Endothelial cell of umbilical vein (primary cell): ENCODE results near the gene IPO9. TPM values are rescaled to one million over a fixed set of nuclear protein-coding genes. Genes with fewer than 3 reads are reported as not detected.

Experiments
- BruUV-seq: library from RNA; stranded (reverse); fragments of 400-500 nt; replicated peaks from 2 replicates; lab custom pipeline; 2021; lab: Mats Ljungman, UMichigan
- CTCF ChIA-PET: fragments of 300-600, 350-600 bp; sonication (Branson Sonifier 250); formaldehyde crosslinking; loops from one replicate; lab custom pipeline; 2021; ENCODE audit warnings: antibody characterized with exemption, inconsistent platforms; lab: Charles Lee
- POLR2A ChIA-PET: fragments of 300-600, 350-600 bp; sonication (Branson Sonifier 250); formaldehyde crosslinking; loops from one replicate; lab custom pipeline; 2021; ENCODE audit warnings: antibody characterized with exemption, inconsistent platforms; lab: Charles Lee
- DNase-seq: peaks from one replicate; pipeline ENCODE4 v3.0.0-alpha.2; 2011; ENCODE audit warnings: low read depth, low spot score
- FAIRE-seq: peaks from 2 replicates; lab custom pipeline; 2011; peaks lifted over from hg19 to GRCh38; lab: Jason Lieb, UNC
- H2AFZ ChIP-seq: 2 replicates; pipeline ENCODE4 v1.6.0; 2012; ENCODE audit warnings: low read depth, low read length, control low read depth, inconsistent platforms
- H3K27ac ChIP-seq: 2 replicates; pipeline ENCODE4 v1.5.1; 2011; ENCODE audit warnings: low read depth, mild to moderate bottlenecking, control low read depth, low read length, moderate library complexity; ENCODE audit not compliant: insufficient read depth
- H3K27me3 ChIP-seq, 2 experiments: 2 replicates each; pipeline versions ENCODE4 v1.6.0 to v1.6.1; 2011; ENCODE audit warnings: low read length in 2 of 2, mixed read lengths in 1 of 2; ENCODE audit not compliant: control insufficient read depth in 2 of 2, insufficient read depth in 2 of 2
- H3K36me3 ChIP-seq, 2 experiments: 2 replicates in 1 of 2; 3 replicates in 1 of 2; pipeline ENCODE4 v1.5.1; 2011; ENCODE audit warnings: low read length in 2 of 2, mild to moderate bottlenecking in 1 of 2, moderate library complexity in 1 of 2; ENCODE audit not compliant: control insufficient read depth in 2 of 2, insufficient read depth in 2 of 2; ENCODE audit errors: extremely low read depth in 1 of 2
- H3K4me1 ChIP-seq: 3 replicates; pipeline ENCODE4 v1.5.1; 2011; ENCODE audit warnings: mild to moderate bottlenecking, low read length; ENCODE audit not compliant: control insufficient read depth, insufficient read depth; ENCODE audit errors: extremely low read depth
- H3K4me2 ChIP-seq: 2 replicates; pipeline ENCODE4 v1.6.1; 2011; ENCODE audit warnings: low read length, control low read depth, mixed read lengths; ENCODE audit not compliant: insufficient read depth
- H3K4me3 ChIP-seq, 3 experiments: fragments of 200-600 bp in 1 of 3; sonication (generic), shearing (Covaris generic) in 1 of 3; replicated peaks in 1 of 3; 2 replicates each; pipeline ENCODE4 v1.5.1; 2011 to 2016; ENCODE audit warnings: control low read depth in 3 of 3, low read length in 3 of 3, mild to moderate bottlenecking in 2 of 3, inconsistent platforms in 1 of 3, low read depth in 1 of 3, moderate library complexity in 1 of 3; ENCODE audit not compliant: insufficient read depth in 1 of 3
- H3K79me2 ChIP-seq: 2 replicates; pipeline ENCODE4 v1.6.0; 2012; ENCODE audit warnings: low read length, inconsistent platforms; ENCODE audit not compliant: control insufficient read depth, insufficient read depth
- H3K9ac ChIP-seq: replicated peaks from 2 replicates; pipeline ENCODE3; 2011; ENCODE audit warnings: low read length, control low read depth; ENCODE audit not compliant: insufficient read depth; ENCODE audit errors: extremely low read depth
- H3K9me1 ChIP-seq: replicated peaks from 3 replicates; pipeline ENCODE4 v1.6.0; 2011; ENCODE audit warnings: mild to moderate bottlenecking, low read length; ENCODE audit not compliant: control insufficient read depth, insufficient read depth; ENCODE audit errors: extremely low read depth
- H3K9me3 ChIP-seq: replicated peaks from 2 replicates; pipeline ENCODE4 v1.5.1; 2012; ENCODE audit warnings: low read length, inconsistent platforms; ENCODE audit not compliant: control insufficient read depth, insufficient read depth
- H4K20me1 ChIP-seq: replicated peaks from 2 replicates; pipeline ENCODE3; 2011; ENCODE audit warnings: mild to moderate bottlenecking, low read length; ENCODE audit not compliant: control insufficient read depth, insufficient read depth; ENCODE audit errors: extremely low read depth
- EZH2 ChIP-seq: IDR thresholded peaks from 2 replicates; pipeline ENCODE4 v1.6.1; 2012; ENCODE audit warnings: borderline replicate concordance, low read depth, mild to moderate bottlenecking, moderate library complexity, low read length, inconsistent platforms; ENCODE audit not compliant: severe bottlenecking
- FOS ChIP-seq: IDR thresholded peaks from 2 replicates; pipeline ENCODE4 v1.6.1; 2011; ENCODE audit warnings: mild to moderate bottlenecking, low read length, moderate library complexity, borderline replicate concordance; ENCODE audit not compliant: insufficient read depth
- GATA2 ChIP-seq: IDR thresholded peaks from 2 replicates; pipeline ENCODE4 v1.7.0; 2011; ENCODE audit warnings: low read depth, mild to moderate bottlenecking, moderate library complexity, mixed read lengths, low read length; ENCODE audit not compliant: insufficient read length, insufficient read depth
- JUN ChIP-seq: IDR thresholded peaks from 2 replicates; pipeline ENCODE4 v1.6.1; 2011; ENCODE audit warnings: borderline replicate concordance, low read depth; ENCODE audit not compliant: insufficient read length, insufficient read depth
- MAX ChIP-seq: IDR thresholded peaks from 2 replicates; pipeline ENCODE4 v1.6.1; 2011; ENCODE audit not compliant: insufficient read depth, insufficient read length
- MYC ChIP-seq: IDR thresholded peaks from one replicate; pipeline ENCODE4 v1.6.1; 2011; ENCODE audit warnings: mild to moderate bottlenecking, low read depth, low read length
- POLR2A ChIP-seq: IDR thresholded peaks from 2 replicates; pipeline ENCODE4 v1.6.1; 2012; ENCODE audit warnings: low read depth, mild to moderate bottlenecking, control low read depth, low read length
- POLR2AphosphoS5 ChIP-seq: IDR thresholded peaks from 2 replicates; pipeline ENCODE4 v1.6.1; 2012; ENCODE audit warnings: low read depth, mild to moderate bottlenecking, control low read depth, low read length, moderate library complexity; ENCODE audit not compliant: insufficient read depth
- dilution Hi-C: fragments of 300-500 bp; cut with MboI; formaldehyde crosslinking; loops from one replicate; pipeline ENCODE4 v1.15.0; 2019; ENCODE audit warnings: low sequenced_read_pairs; ENCODE audit not compliant: extremely low pct_ligation_motif_present
- intact Hi-C: fragments of 100-400 bp; cut with micrococcal nuclease; formaldehyde crosslinking; loops from one replicate; pipeline ENCODE4 v1.10.0; 2022
- polyA plus RNA-seq, 4 experiments: library from polyadenylated mRNA; depleted of rRNA in 3 of 4; stranded (reverse) in 3 of 4; unstranded in 1 of 4; fragments of >200 nt; gene quantifications; 2 replicates each; pipeline versions ENCODE4 v1.2.1 to v1.2.3, GENCODE V29; 2011 to 2012; ENCODE audit warnings: missing spikeins in 1 of 4
- total RNA-seq: library from RNA; stranded (reverse); gene quantifications from 2 replicates; pipeline ENCODE4 v1.2.3, GENCODE V29; 2021
- TF ChIP-seq, protein P1 (sequence below), 2 donors: IDR thresholded peaks; 1 replicate in 1 of 2; 2 replicates in 1 of 2; pipeline ENCODE4 v1.5.1; 2011; ENCODE audit warnings: low read length in 2 of 2, mild to moderate bottlenecking in 2 of 2, moderate library complexity in 2 of 2, control low read depth in 1 of 2, inconsistent platforms in 1 of 2, low read depth in 1 of 2; ENCODE audit not compliant: insufficient read depth in 1 of 2; ENCODE audit errors: extremely low read depth in 1 of 2

The IPO9 gene
- total and polyA plus RNA-seq, 2 donors (not counting 3 experiments of a cell fraction or from before 2014, with no cell fraction given), result 53.4 to 104 TPM

GRCh38 chr1:201890806-201891450, 62.0 kb downstream of the IPO9 start:
- H3K9me3 ChIP-seq, result no peaks in the 10 kb centered on the region
- ChIA-PET CTCF (interaction anchor here (0.7 to 10.8 kb wide), 3 partner anchors 13 to 78 kb away, joined by 3 to 577 read pairs (median 7); no protein-coding TSS in a partner anchor), POLR2A (no interaction called here)
- no peak overlapping the region for H3K9ac ChIP-seq
- no peak for FAIRE-seq
- no peak overlapping the region for H3K4me2 ChIP-seq
- H3K4me3 ChIP-seq, result no peak overlapping the region
- intact Hi-C loops, result no loop called here
- TF ChIP-seq, protein P1, sequence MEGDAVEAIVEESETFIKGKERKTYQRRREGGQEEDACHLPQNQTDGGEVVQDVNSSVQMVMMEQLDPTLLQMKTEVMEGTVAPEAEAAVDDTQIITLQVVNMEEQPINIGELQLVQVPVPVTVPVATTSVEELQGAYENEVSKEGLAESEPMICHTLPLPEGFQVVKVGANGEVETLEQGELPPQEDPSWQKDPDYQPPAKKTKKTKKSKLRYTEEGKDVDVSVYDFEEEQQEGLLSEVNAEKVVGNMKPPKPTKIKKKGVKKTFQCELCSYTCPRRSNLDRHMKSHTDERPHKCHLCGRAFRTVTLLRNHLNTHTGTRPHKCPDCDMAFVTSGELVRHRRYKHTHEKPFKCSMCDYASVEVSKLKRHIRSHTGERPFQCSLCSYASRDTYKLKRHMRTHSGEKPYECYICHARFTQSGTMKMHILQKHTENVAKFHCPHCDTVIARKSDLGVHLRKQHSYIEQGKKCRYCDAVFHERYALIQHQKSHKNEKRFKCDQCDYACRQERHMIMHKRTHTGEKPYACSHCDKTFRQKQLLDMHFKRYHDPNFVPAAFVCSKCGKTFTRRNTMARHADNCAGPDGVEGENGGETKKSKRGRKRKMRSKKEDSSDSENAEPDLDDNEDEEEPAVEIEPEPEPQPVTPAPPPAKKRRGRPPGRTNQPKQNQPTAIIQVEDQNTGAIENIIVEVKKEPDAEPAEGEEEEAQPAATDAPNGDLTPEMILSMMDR (IDR thresholded peaks at IDR 0.05; ENCODE audit: extremely low read depth in 1 of 2, insufficient read depth in 1 of 2, low read depth in 1 of 2, low read length in 2 of 2), result no peak
- TF ChIP-seq POLR2AphosphoS5 (no peak), EZH2 (no peak), POLR2A (no peak), MYC (no peak), GATA2 (no peak), JUN (no peak), FOS (no peak), MAX (no peak)
- H3K4me1 ChIP-seq, result peaks cover 6% of the 10 kb centered on the region
- dilution Hi-C loops, result no loop called here
- no TSS peak for BruUV-seq
- H3K27ac ChIP-seq, result no peak overlapping the region
- no peaks in the 10 kb centered on the region for H3K36me3 ChIP-seq
- no peak overlapping the region for H2AFZ ChIP-seq
- no peak for DNase-seq
- no peaks in the 10 kb centered on the region for H3K27me3 ChIP-seq
- H3K9me1 ChIP-seq, result no peaks in the 10 kb centered on the region
- no peaks in the 10 kb centered on the region for H4K20me1 ChIP-seq
- no peaks in the 10 kb centered on the region for H3K79me2 ChIP-seq
